Neural progenitor cell (in vitro differentiated cells): ENCODE data around the gene KDM5C. TPM values are rescaled to one million over a fixed set of nuclear protein-coding genes. Genes with fewer than 3 reads are reported as not detected.
"Not testable (repeated sequence)": the region's sequence is repeated elsewhere in the genome, so short reads cannot be mapped to it uniquely, and the experiment has no call there.

Source experiments
- DNase-seq: peaks from one replicate; pipeline ENCODE4 v3.0.0-alpha.2; 2016; ENCODE audit warnings: low spot score
- H2AFZ ChIP-seq: fragments of 200-600 bp; sonication (generic); replicated peaks from 2 replicates; pipeline ENCODE4 v1.6.1; 2016; ENCODE audit warnings: antibody characterized with exemption
- H3F3A ChIP-seq: fragments of 200-600 bp; sonication (generic); 2 replicates; pipeline ENCODE4 v1.6.1; 2016; ENCODE audit warnings: antibody characterized with exemption, low read depth
- H3K27ac ChIP-seq: fragments of 200-600 bp; sonication (generic); 2 replicates; pipeline ENCODE4 v1.5.1; 2016; ENCODE audit warnings: mild to moderate bottlenecking
- H3K27me3 ChIP-seq: fragments of 200-600 bp; sonication (generic); 2 replicates; pipeline ENCODE4 v1.6.1; 2016; ENCODE audit warnings: mild to moderate bottlenecking, moderate library complexity
- H3K36me3 ChIP-seq: fragments of 200-600 bp; sonication (generic); 2 replicates; pipeline ENCODE4 v1.5.1; 2016
- H3K4me1 ChIP-seq: fragments of 200-600 bp; sonication (generic); 2 replicates; pipeline ENCODE4 v1.6.1; 2016; ENCODE audit warnings: mixed run types
- H3K4me2 ChIP-seq: fragments of 200-600 bp; sonication (generic); 2 replicates; pipeline ENCODE4 v1.6.1; 2016
- H3K4me3 ChIP-seq: fragments of 200-600 bp; sonication (generic); 2 replicates; pipeline ENCODE4 v1.5.1; 2016
- H3K79me2 ChIP-seq: fragments of 200-600 bp; sonication (generic); 2 replicates; pipeline ENCODE4 v1.6.1; 2016; ENCODE audit warnings: low read depth
- H3K9ac ChIP-seq: fragments of 200-600 bp; sonication (generic); 2 replicates; pipeline ENCODE4 v1.6.1; 2016
- H3K9me3 ChIP-seq: fragments of 200-600 bp; sonication (generic); 2 replicates; pipeline ENCODE4 v1.5.1; 2016; ENCODE audit warnings: low read depth
- H4K20me1 ChIP-seq: fragments of 200-600 bp; sonication (generic); 2 replicates; pipeline ENCODE4 v1.6.1; 2016; ENCODE audit warnings: low read depth
- H3K27ac Mint-ChIP-seq: 3 replicates; pipeline ENCODE4 v1.8.0; 2021; ENCODE audit warnings: mixed read lengths
- H3K27me3 Mint-ChIP-seq: 2 replicates; pipeline ENCODE4 v1.8.0; 2022; ENCODE audit warnings: low read depth, mild to moderate bottlenecking, inconsistent platforms, moderate library complexity, mixed read lengths; ENCODE audit not compliant: insufficient read depth
- H3K36me3 Mint-ChIP-seq: 3 replicates; pipeline ENCODE4 v1.8.0; 2021; ENCODE audit warnings: mixed read lengths
- H3K4me1 Mint-ChIP-seq: 3 replicates; pipeline ENCODE4 v1.8.0; 2021; ENCODE audit warnings: mixed read lengths
- H3K4me3 Mint-ChIP-seq: 3 replicates; pipeline ENCODE4 v1.8.0; 2021; ENCODE audit warnings: mild to moderate bottlenecking, moderate library complexity, mixed read lengths
- H3K9me3 Mint-ChIP-seq: 3 replicates; pipeline ENCODE4 v1.8.0; 2020; ENCODE audit warnings: mixed read lengths
- CTCF ChIP-seq: fragments of 200-600 bp; sonication (generic); IDR thresholded peaks from 2 replicates; pipeline ENCODE4 v1.5.1; 2017; ENCODE audit warnings: antibody characterized with exemption, mild to moderate bottlenecking
- EZH2 ChIP-seq: fragments of 200-600 bp; sonication (generic); IDR thresholded peaks from 2 replicates; pipeline ENCODE4 v1.6.1; 2017; ENCODE audit warnings: antibody characterized with exemption, mild to moderate bottlenecking, moderate library complexity
- EZH2phosphoT487 ChIP-seq: fragments of 200-600 bp; sonication (generic); IDR thresholded peaks from 2 replicates; pipeline ENCODE4 v1.6.1; 2017; ENCODE audit warnings: antibody characterized with exemption
- total RNA-seq: library from RNA; depleted of rRNA; stranded (reverse); fragments of >200 nt; gene quantifications from 2 replicates; pipeline ENCODE4 v1.2.3, GENCODE V29; 2015; ENCODE audit warnings: low replicate concordance

KDM5C gene
- total RNA-seq, 1 donor from 2014 or later, result 118 TPM

- H3K36me3 Mint-ChIP-seq, result peaks cover 2% of the 10 kb centered on the region
- peaks cover 2% of the 10 kb centered on the region for H3K27me3 Mint-ChIP-seq
- no peak overlapping the region for H3K4me2 ChIP-seq
- H3K79me2 ChIP-seq, result no peaks in the 10 kb centered on the region
- no peak overlapping the region for H3K27ac Mint-ChIP-seq
- no peak overlapping the region for H2AFZ ChIP-seq
- no peaks in the 10 kb centered on the region for H3K27me3 ChIP-seq
- peaks cover 7% of the 10 kb centered on the region for H3F3A ChIP-seq
- H3K27ac ChIP-seq, result no peak overlapping the region
- H3K4me1 Mint-ChIP-seq, result no peaks in the 10 kb centered on the region
- no peak overlapping the region for H3K4me3 Mint-ChIP-seq
- H3K4me3 ChIP-seq, result no peak overlapping the region
- H3K36me3 ChIP-seq, result no peaks in the 10 kb centered on the region
- H3K9ac ChIP-seq, result no peak overlapping the region
- H3K9me3 Mint-ChIP-seq, result peaks cover 3% of the 10 kb centered on the region
- TF ChIP-seq CTCF (no peak), EZH2phosphoT487 (no peak), EZH2 (no peak)
- H4K20me1 ChIP-seq, result no peaks in the 10 kb centered on the region
- no peak for DNase-seq
- H3K9me3 ChIP-seq, result no peaks in the 10 kb centered on the region
- H3K4me1 ChIP-seq, result no peaks in the 10 kb centered on the region
Measured at GRCh38 chrX:53186351-53186750, 38.7 kb downstream of the KDM5C start.

GRCh38 chrX:53184836-53185235 is 40.2 kb downstream of the KDM5C start:
- DNase-seq, result no peak
- no peaks in the 10 kb centered on the region for H4K20me1 ChIP-seq
- no peak overlapping the region for H3K4me2 ChIP-seq
- no peak overlapping the region for H3K9ac ChIP-seq
- no peaks in the 10 kb centered on the region for H3K36me3 ChIP-seq
- no peaks in the 10 kb centered on the region for H3K27me3 ChIP-seq
- Mint-ChIP-seq H3K4me3 (no peak overlapping the region), H3K36me3 (peaks cover 2% of the 10 kb centered on the region), H3K4me1 (no peaks in the 10 kb centered on the region), H3K9me3 (peaks cover 6% of the 10 kb centered on the region), H3K27me3 (no peaks in the 10 kb centered on the region), H3K27ac (no peak overlapping the region)
- H3K9me3 ChIP-seq, result no peaks in the 10 kb centered on the region
- H3K4me1 ChIP-seq, result no peaks in the 10 kb centered on the region
- TF ChIP-seq CTCF (no peak), EZH2phosphoT487 (no peak), EZH2 (no peak)
- H3F3A ChIP-seq, result no peaks in the 10 kb centered on the region
- H3K79me2 ChIP-seq, result no peaks in the 10 kb centered on the region
- no peak overlapping the region for H3K27ac ChIP-seq
- H3K4me3 ChIP-seq, result no peak overlapping the region
- no peak overlapping the region for H2AFZ ChIP-seq

GRCh38 chrX:53171356-53171755 is 53.7 kb downstream of the KDM5C start:
- Histone ChIP-seq H4K20me1 (no peaks in the 10 kb centered on the region), H3F3A (no peaks in the 10 kb centered on the region), H3K9me3 (no peaks in the 10 kb centered on the region), H3K27me3 (no peaks in the 10 kb centered on the region), H3K27ac (no peak overlapping the region), H3K4me3 (no peak overlapping the region), H3K36me3 (no peaks in the 10 kb centered on the region), H2AFZ (no peak overlapping the region), H3K4me1 (no peaks in the 10 kb centered on the region), H3K9ac (no peak overlapping the region), H3K79me2 (no peaks in the 10 kb centered on the region), H3K4me2 (no peak overlapping the region)
- H3K9me3 Mint-ChIP-seq, result peaks cover 9% of the 10 kb centered on the region
- peaks cover 6% of the 10 kb centered on the region for H3K27me3 Mint-ChIP-seq
- no peak for DNase-seq
- TF ChIP-seq EZH2phosphoT487 (no peak), EZH2 (no peak), CTCF (peak; percentile 6)
- no peaks in the 10 kb centered on the region for H3K4me1 Mint-ChIP-seq
- H3K36me3 Mint-ChIP-seq, result peaks cover 5% of the 10 kb centered on the region
- H3K27ac Mint-ChIP-seq, result no peak overlapping the region
- no peak overlapping the region for H3K4me3 Mint-ChIP-seq

- no peak overlapping the region for H3K27ac ChIP-seq
- no peaks in the 10 kb centered on the region for H3K36me3 ChIP-seq
- Mint-ChIP-seq H3K4me1 (peaks cover 18% of the 10 kb centered on the region), H3K27me3 (peaks cover 4% of the 10 kb centered on the region), H3K27ac (no peak overlapping the region), H3K9me3 (no peaks in the 10 kb centered on the region), H3K4me3 (no peak overlapping the region), H3K36me3 (peaks cover 2% of the 10 kb centered on the region)
- no peak overlapping the region for H3K9ac ChIP-seq
- TF ChIP-seq EZH2phosphoT487 (no peak), EZH2 (no peak), CTCF (no peak)
- H4K20me1 ChIP-seq, result no peaks in the 10 kb centered on the region
- H3K9me3 ChIP-seq, result no peaks in the 10 kb centered on the region
- H3K79me2 ChIP-seq, result no peaks in the 10 kb centered on the region
- no peak for DNase-seq
- H3K4me2 ChIP-seq, result no peak overlapping the region
- no peaks in the 10 kb centered on the region for H3K27me3 ChIP-seq
- H3F3A ChIP-seq, result no peaks in the 10 kb centered on the region
- no peak overlapping the region for H2AFZ ChIP-seq
- H3K4me1 ChIP-seq, result peaks cover 9% of the 10 kb centered on the region
- H3K4me3 ChIP-seq, result no peak overlapping the region
Measured at GRCh38 chrX:53166103-53166502, 58.9 kb downstream of the KDM5C start.

GRCh38 chrX:53164566-53164965 is 60.4 kb downstream of the KDM5C start:
- DNase-seq, H4K20me1 ChIP-seq, H3K4me2 ChIP-seq, H3K4me1 ChIP-seq, H3K27me3 Mint-ChIP-seq, H3K27ac Mint-ChIP-seq, H3K27ac ChIP-seq, H3K36me3 Mint-ChIP-seq, H3K4me3 ChIP-seq, H3K79me2 ChIP-seq, H3K9me3 Mint-ChIP-seq, H3K9me3 ChIP-seq, H3F3A ChIP-seq, H3K27me3 ChIP-seq, H3K36me3 ChIP-seq, H3K4me3 Mint-ChIP-seq, H2AFZ ChIP-seq, H3K9ac ChIP-seq: not testable (repeated sequence)
- peaks cover 21% of the 10 kb centered on the region for H3K4me1 Mint-ChIP-seq
